ENCODE results near the gene ST6GALNAC3. TPM values are rescaled to one million over a fixed set of nuclear protein-coding genes. Genes with fewer than 3 reads are reported as not detected.

ST6GALNAC3 gene
- total RNA-seq, 1 donor from 2014 or later = 23.6 TPM

GRCh38 chr1:76576876-76577524, 502.5 kb downstream of the ST6GALNAC3 start:
- H3K9me3 ChIP-seq (ENCODE audit: low read depth) = no peaks in the 10 kb centered on the region

GRCh38 chr1:76577525-76578185, 503.1 kb downstream of the ST6GALNAC3 start:
- Histone ChIP-seq H3K4me1 (peaks cover 15% of the 10 kb centered on the region), H3K9ac (no peak overlapping the region), H3K79me2 (ENCODE audit: low read depth) (no peaks in the 10 kb centered on the region), H2AFZ (replicated peaks) (no peak overlapping the region), H3K27me3 (no peaks in the 10 kb centered on the region), H3F3A (ENCODE audit: low read depth) (no peaks in the 10 kb centered on the region), H3K9me3 (ENCODE audit: low read depth) (no peaks in the 10 kb centered on the region), H3K36me3 (no peaks in the 10 kb centered on the region), H4K20me1 (ENCODE audit: low read depth) (no peaks in the 10 kb centered on the region), H3K4me2 (no peak overlapping the region), H3K27ac (no peak overlapping the region), H3K4me3 (no peak overlapping the region)
- peaks cover 4% of the 10 kb centered on the region for H3K36me3 Mint-ChIP-seq
- H3K9me3 Mint-ChIP-seq = no peaks in the 10 kb centered on the region
- DNase-seq (ENCODE audit: low spot score) = no peak
- no peaks in the 10 kb centered on the region for H3K27me3 Mint-ChIP-seq (ENCODE audit: insufficient read depth, low read depth)
- peaks cover 23% of the 10 kb centered on the region for H3K4me1 Mint-ChIP-seq
- no peak overlapping the region for H3K4me3 Mint-ChIP-seq
- H3K27ac Mint-ChIP-seq = no peak overlapping the region
- no peak for TF ChIP-seq CTCF (IDR thresholded peaks at IDR 0.05)
- no peak for TF ChIP-seq EZH2phosphoT487 (IDR thresholded peaks at IDR 0.05)
- no peak for TF ChIP-seq EZH2 (IDR thresholded peaks at IDR 0.05)

More at GRCh38 chr1:76576876-76577524, 502.5 kb downstream of the ST6GALNAC3 start:
- no peak for TF ChIP-seq EZH2phosphoT487 (IDR thresholded peaks at IDR 0.05)
- no peak for TF ChIP-seq EZH2 (IDR thresholded peaks at IDR 0.05)
- no peak for TF ChIP-seq CTCF (IDR thresholded peaks at IDR 0.05)
- no peak overlapping the region for H2AFZ ChIP-seq (replicated peaks)
- H3K27ac Mint-ChIP-seq = no peak overlapping the region
- no peak for DNase-seq (ENCODE audit: low spot score)
- H3K4me2 ChIP-seq = no peak overlapping the region
- no peaks in the 10 kb centered on the region for H3F3A ChIP-seq (ENCODE audit: low read depth)
- no peaks in the 10 kb centered on the region for H3K9me3 Mint-ChIP-seq
- H4K20me1 ChIP-seq (ENCODE audit: low read depth) = no peaks in the 10 kb centered on the region
- H3K4me1 Mint-ChIP-seq = peaks cover 19% of the 10 kb centered on the region
- H3K27me3 Mint-ChIP-seq (ENCODE audit: insufficient read depth, low read depth) = no peaks in the 10 kb centered on the region
- no peak overlapping the region for H3K9ac ChIP-seq
- H3K36me3 Mint-ChIP-seq = peaks cover 4% of the 10 kb centered on the region
- no peaks in the 10 kb centered on the region for H3K36me3 ChIP-seq
- peaks cover 14% of the 10 kb centered on the region for H3K4me1 ChIP-seq
- H3K4me3 Mint-ChIP-seq = no peak overlapping the region
- H3K4me3 ChIP-seq = no peak overlapping the region
- no peaks in the 10 kb centered on the region for H3K27me3 ChIP-seq
- no peak overlapping the region for H3K27ac ChIP-seq
- no peaks in the 10 kb centered on the region for H3K79me2 ChIP-seq (ENCODE audit: low read depth)

GRCh38 chr1:76580206-76580605, 505.7 kb downstream of the ST6GALNAC3 start:
- Histone ChIP-seq H2AFZ (replicated peaks) (peak overlapping the region; percentile 13), H3K27me3 (no peaks in the 10 kb centered on the region), H3K9ac (no peak overlapping the region), H4K20me1 (ENCODE audit: low read depth) (no peaks in the 10 kb centered on the region), H3K4me3 (no peak overlapping the region), H3F3A (ENCODE audit: low read depth) (no peaks in the 10 kb centered on the region), H3K9me3 (ENCODE audit: low read depth) (no peaks in the 10 kb centered on the region), H3K36me3 (no peaks in the 10 kb centered on the region), H3K4me1 (peaks cover 22% of the 10 kb centered on the region), H3K4me2 (no peak overlapping the region), H3K27ac (no peak overlapping the region), H3K79me2 (ENCODE audit: low read depth) (no peaks in the 10 kb centered on the region)
- Mint-ChIP-seq H3K27ac (no peak overlapping the region), H3K27me3 (ENCODE audit: insufficient read depth, low read depth) (no peaks in the 10 kb centered on the region), H3K9me3 (no peaks in the 10 kb centered on the region), H3K4me1 (peaks cover 41% of the 10 kb centered on the region), H3K4me3 (no peak overlapping the region), H3K36me3 (peaks cover 3% of the 10 kb centered on the region)
- DNase-seq (ENCODE audit: low spot score) = no peak
- no peak for TF ChIP-seq EZH2phosphoT487 (IDR thresholded peaks at IDR 0.05)
- no peak for TF ChIP-seq CTCF (IDR thresholded peaks at IDR 0.05)
- no peak for TF ChIP-seq EZH2 (IDR thresholded peaks at IDR 0.05)
